IPS-15b (cell line): ENCODE measurements around the gene UBE2L3.
"Not testable (repeated sequence)": the region's sequence is repeated elsewhere in the genome, so short reads cannot be mapped to it uniquely, and the experiment has no call there.

Experiments
- H3K27me3 ChIP-seq: one replicate; pipeline ENCODE4 v1.6.1; 2013; ENCODE audit warnings: low read length; ENCODE audit not compliant: control insufficient read depth, insufficient read depth
- H3K36me3 ChIP-seq: one replicate; pipeline ENCODE4 v1.6.1; 2013; ENCODE audit warnings: low read length; ENCODE audit not compliant: control insufficient read depth, insufficient read depth
- H3K4me1 ChIP-seq: one replicate; pipeline ENCODE4 v1.6.1; 2013; ENCODE audit warnings: mild to moderate bottlenecking, low read length; ENCODE audit not compliant: control insufficient read depth, insufficient read depth
- H3K4me3 ChIP-seq: one replicate; pipeline ENCODE4 v1.5.1; 2013; ENCODE audit warnings: low read depth, low read length
- H3K9ac ChIP-seq: one replicate; pipeline ENCODE4 v1.6.1; 2013; ENCODE audit warnings: low read depth, mild to moderate bottlenecking, low read length
- H3K9me3 ChIP-seq: one replicate; pipeline ENCODE4 v1.6.1; 2013; ENCODE audit warnings: mild to moderate bottlenecking, low read length; ENCODE audit not compliant: control insufficient read depth, insufficient read depth

Gene UBE2L3

DNA sequence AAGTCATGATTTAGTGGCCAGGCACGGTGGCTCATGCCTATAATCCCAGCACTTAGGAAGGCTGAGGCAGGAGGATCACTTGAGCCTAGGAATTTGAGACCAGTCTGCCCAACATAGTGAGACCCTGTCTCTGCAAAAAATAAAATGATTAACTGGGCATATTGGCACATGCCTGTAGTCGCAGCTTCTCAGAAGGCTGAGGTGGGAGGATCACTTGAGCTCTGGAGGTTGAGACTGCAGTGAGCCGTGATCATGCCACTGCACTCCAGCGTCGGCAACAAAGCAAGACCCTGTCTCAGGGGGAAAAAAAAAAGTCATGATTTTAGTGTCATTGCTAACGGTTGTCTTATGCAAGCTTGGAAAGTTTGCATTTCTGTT is 11.9 kb downstream of the UBE2L3 start:
- H3K9ac ChIP-seq, result no peak overlapping the region

DNA sequence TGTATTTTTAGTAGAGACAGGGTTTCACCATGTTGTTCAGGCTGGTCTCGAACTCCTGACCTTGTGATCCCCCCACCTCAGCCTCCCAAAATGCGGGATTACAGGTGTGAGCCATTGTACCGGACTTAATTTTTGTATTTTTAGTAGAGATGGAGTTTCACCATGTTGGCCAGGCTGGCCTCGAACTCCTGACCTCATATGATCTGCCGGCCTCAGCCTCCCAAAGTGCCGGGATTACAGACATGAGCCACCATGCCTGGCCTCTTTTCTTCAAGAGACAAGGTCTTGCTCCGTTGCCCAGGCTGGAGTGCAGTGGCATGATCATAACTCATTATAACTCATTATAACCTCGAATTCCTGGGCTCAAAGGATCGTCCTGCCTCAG is 13.1 kb downstream of the UBE2L3 start:
- H3K36me3 ChIP-seq, H3K4me3 ChIP-seq: not testable (repeated sequence)

More for the DNA sequence above, 11.9 kb downstream of the UBE2L3 start:
- H3K4me1 ChIP-seq, result no peaks in the 10 kb centered on the region
- peaks cover 4% of the 10 kb centered on the region for H3K36me3 ChIP-seq
- H3K27me3 ChIP-seq, result no peaks in the 10 kb centered on the region
- H3K4me3 ChIP-seq, result no peak overlapping the region
- no peaks in the 10 kb centered on the region for H3K9me3 ChIP-seq

DNA sequence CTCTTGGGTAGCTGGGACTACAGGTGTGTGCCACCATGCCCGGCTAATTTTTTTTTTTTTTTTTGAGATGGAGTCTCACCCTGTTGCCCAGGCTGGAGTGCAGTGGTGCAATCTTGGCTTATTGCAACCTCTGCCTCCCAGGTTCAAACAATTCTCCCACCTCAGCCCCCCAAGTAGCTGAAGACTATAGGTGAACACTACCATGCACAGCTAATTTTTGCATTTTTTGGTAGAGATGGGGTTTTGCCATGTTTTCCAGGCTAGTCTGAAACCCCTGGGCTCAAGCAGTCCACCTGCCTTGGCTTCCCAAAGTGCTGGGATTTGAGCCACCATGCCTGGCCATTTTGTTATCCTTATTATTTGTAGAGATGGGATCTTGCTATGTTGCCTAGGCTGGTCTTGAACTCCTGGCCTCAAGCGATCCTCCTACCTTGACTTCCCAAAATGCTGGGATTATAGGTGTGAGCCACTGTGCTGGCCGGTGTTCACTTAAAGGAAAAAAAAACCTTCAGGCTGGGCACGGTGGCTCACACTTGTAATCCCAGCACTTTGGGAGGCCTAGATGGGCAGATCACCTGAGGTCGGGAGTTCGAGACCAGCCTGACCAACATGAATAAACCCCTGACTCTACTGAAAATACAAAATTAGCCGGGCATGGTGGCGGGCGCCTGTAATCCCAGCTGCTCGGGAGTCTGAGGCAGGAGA is 13.6 kb downstream of the UBE2L3 start:
- H3K36me3 ChIP-seq, H3K9ac ChIP-seq, H3K4me1 ChIP-seq, H3K4me3 ChIP-seq, H3K9me3 ChIP-seq, H3K27me3 ChIP-seq: not testable (repeated sequence)

More for the DNA sequence above, 13.1 kb downstream of the UBE2L3 start:
- H3K9me3 ChIP-seq, H3K4me1 ChIP-seq, H3K9ac ChIP-seq, H3K27me3 ChIP-seq: not testable (repeated sequence)

DNA sequence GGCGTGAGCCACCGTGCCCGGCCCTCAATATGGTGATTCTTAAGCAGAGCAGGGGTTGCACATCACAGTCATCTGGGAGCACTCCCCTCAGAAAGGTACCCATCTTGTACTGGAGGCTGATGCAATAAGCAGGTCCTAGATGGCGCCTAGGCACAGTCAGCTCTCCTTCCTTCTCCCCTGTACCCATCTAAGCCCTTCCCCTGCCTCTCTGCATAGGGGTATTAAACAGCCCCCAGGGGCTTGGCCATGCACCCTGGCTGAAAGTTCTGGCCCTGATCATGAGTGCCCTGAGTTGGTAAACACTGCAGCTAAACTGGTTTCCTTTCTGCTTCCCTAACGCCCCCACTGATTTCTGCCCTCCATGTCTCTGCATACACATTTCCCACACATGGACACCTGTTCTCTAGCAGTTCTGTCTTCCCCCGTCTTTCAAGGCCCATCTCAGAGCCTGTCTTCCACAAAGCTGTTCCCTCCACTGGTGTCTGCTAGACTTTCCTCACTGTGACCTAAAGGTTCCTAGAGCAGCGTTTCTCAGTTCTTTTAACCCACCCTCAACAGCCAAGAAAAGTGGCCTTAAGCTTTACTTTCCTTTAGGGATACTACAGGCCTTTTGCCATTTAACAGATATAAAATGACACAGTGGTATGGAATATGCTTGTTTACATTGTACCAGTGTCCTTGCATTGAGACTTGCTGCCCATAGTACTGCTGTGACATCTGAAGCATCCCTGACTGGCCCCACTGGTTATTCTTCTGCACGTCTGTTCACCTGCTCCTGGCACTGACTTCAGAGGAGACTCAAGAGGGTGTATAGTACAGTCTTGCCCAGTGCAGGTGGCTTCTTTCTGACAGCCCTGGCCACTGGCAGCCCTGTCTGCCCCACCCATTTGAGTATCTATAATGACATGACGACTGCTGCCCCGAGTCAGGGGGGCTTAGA is 15.6 kb downstream of the UBE2L3 start:
- no peak overlapping the region for H3K4me3 ChIP-seq
- H3K36me3 ChIP-seq, result peaks cover 7% of the 10 kb centered on the region
- H3K4me1 ChIP-seq, result peaks cover 3% of the 10 kb centered on the region
- H3K27me3 ChIP-seq, result no peaks in the 10 kb centered on the region
- no peaks in the 10 kb centered on the region for H3K9me3 ChIP-seq
- no peak overlapping the region for H3K9ac ChIP-seq

DNA sequence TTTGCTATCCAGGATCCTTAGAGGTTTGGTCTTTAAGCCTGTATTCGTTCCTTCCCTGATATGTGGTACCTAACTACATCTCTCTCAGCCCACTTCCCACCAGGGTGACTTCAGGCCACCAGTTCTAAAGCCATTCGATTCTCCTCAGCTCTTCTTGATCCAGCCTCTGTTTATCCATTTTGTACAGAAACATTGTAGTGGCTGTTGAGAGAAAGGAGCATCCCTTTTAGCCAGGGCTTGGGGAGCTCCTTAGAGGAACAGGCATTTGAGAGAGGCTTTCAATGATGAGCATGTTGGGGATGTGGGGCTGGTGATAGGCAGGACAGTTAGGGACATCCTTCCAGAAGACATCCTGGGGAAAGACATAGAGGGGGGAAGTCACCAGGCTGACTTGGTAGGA is 17.9 kb downstream of the UBE2L3 start:
- Histone ChIP-seq H3K9me3 (no peaks in the 10 kb centered on the region), H3K4me3 (no peak overlapping the region), H3K4me1 (peaks cover 8% of the 10 kb centered on the region), H3K36me3 (peaks cover 2% of the 10 kb centered on the region), H3K27me3 (no peaks in the 10 kb centered on the region), H3K9ac (no peak overlapping the region)

DNA sequence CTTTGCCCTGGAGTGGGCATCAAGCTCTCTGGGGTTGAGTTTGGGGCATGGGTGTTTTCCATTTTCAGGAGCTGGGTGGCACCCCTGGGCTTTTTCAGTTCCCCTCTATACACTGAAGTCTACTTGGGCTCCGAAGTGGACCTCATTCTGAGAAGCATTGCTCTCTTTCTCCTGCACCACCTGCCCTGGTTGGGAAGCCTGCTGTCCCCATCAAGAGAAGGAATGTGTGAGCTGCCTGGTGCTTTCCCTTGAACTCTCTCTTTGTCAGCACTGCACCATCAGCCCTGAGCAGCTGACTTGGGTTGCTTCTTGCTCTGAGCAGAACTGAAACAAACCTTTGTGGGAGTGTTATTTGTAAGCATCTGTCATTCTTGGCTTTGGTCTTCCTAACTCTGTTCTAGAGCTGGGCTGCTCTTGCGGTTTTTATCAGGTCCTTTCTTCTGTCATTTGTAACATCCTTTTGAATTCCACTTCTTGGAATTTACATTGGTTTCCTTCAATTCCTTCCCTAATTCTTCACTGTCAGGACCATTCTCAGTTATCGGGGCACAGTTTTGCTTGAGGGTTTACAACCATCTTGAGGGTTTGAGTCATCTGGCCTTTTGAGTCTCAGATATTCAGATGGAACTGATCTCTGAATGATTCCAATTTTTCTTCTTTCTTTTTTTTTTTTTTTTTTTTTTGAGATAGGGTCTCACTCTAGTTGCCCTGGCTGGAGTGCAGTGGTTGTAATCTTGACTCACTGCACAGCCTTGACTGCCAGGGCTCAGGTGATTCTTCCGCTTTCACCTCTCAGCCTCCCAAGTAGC is 20.5 kb downstream of the UBE2L3 start:
- no peak overlapping the region for H3K4me3 ChIP-seq
- no peaks in the 10 kb centered on the region for H3K27me3 ChIP-seq
- peaks cover 2% of the 10 kb centered on the region for H3K36me3 ChIP-seq
- H3K4me1 ChIP-seq, result peaks cover 8% of the 10 kb centered on the region
- no peak overlapping the region for H3K9ac ChIP-seq
- no peaks in the 10 kb centered on the region for H3K9me3 ChIP-seq

DNA sequence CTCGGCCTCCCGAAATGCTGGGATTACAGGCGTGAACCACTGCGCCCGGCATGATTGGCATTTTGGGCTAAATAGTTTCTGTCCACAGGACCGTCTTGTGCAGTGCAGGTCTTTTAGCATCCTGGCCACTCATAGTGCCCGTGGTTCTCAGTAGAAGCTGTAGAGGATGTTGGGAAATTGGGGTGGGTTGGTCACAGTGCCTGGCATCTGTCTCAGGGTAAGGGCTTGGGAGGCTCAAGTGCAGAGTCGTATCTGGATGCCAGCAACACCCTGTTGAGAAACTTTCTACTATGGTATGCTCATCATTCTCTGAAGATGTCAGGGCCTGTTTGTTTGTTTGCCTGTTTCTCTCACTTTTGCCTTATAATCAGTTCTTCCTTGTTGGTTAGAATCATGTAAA is 21.9 kb downstream of the UBE2L3 start:
- H3K36me3 ChIP-seq, result peaks cover 16% of the 10 kb centered on the region
- H3K27me3 ChIP-seq, result no peaks in the 10 kb centered on the region
- no peaks in the 10 kb centered on the region for H3K9me3 ChIP-seq
- no peak overlapping the region for H3K4me3 ChIP-seq
- H3K4me1 ChIP-seq, result peaks cover 8% of the 10 kb centered on the region
- H3K9ac ChIP-seq, result no peak overlapping the region

DNA sequence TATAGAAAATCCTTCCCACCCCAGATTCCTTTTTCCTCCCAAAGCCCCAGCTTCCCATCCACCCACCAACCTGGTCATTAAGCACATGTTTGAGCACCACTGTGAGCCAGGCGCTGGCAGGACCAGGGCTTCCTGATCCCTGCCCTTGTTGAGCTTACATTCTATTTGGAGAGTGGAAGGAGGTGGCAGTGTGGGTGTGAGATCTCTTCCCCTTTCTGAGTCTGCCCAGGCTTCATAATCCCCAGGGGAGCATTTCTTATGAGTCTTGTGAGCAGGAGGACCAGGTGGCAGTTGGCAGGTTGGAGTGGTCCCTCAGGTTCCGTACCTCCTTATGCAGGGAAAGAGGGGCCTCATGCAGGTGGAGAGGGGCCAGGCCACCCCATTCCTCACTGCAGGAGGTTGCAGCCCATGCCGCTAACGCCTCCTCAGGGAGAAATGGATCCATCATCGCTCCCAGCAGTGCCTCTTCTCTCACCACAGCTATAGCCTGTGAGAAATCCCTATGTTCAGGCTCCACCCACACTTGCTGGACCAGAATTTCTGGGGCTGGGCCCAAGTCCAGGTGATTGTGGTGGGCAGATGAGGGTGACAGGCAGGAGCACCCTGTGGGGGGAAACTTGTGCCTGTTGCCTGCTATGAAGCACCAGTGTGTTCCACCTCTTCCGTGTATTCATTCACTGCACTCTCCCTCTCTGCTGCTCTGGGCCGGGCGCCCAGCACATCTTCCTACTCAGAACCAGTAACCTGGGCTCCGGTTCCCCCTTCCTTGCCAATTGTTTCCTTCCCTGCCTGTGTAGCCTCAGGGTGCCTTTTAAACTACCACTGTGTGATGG is 23.5 kb downstream of the UBE2L3 start:
- no peaks in the 10 kb centered on the region for H3K27me3 ChIP-seq
- no peaks in the 10 kb centered on the region for H3K9me3 ChIP-seq
- H3K9ac ChIP-seq, result no peak overlapping the region
- peaks cover 29% of the 10 kb centered on the region for H3K36me3 ChIP-seq
- H3K4me3 ChIP-seq, result no peak overlapping the region
- H3K4me1 ChIP-seq, result peaks cover 8% of the 10 kb centered on the region

DNA sequence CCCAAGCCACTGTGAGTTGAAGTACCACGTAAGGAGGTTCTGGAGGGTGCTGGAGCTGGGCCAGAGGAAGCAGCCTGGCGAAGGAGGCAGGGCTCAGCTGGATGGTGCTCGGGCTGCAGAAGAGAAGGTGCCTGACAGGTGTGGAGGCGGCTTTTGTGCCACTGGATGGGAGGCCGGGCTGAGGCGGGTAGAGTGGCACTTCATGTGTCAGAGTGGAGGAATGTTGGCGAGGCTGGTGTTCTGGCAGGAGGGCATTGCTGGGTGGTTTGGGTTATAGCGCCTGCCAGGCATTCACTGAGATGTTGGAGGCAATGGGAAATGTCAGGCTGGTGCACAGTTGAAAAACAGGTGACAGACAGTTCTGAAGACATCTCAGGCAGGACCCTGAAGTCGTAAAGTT is 24.2 kb downstream of the UBE2L3 start:
- Histone ChIP-seq H3K27me3 (no peaks in the 10 kb centered on the region), H3K9me3 (no peaks in the 10 kb centered on the region), H3K4me3 (no peak overlapping the region), H3K9ac (no peak overlapping the region), H3K4me1 (peaks cover 8% of the 10 kb centered on the region), H3K36me3 (peaks cover 29% of the 10 kb centered on the region)

DNA sequence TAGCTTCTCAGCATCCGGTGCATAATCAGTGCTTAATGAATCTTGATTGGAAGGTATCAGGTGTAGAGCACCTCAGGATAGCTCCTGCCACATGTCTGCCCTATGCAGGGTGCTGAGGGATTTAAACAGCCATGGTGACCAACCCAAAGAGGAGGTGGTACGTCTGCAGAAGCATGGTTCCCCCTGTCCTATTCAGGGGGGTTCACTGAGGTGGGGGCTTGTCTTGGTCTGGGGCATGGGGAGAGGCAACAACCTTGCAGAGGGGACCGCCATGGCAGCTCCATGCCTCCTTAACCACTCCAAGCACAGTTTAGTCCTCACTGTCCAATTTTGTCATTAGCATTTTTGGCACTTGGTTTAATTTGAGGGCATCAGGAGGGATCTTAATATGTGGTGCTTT is 24.9 kb downstream of the UBE2L3 start:
- Histone ChIP-seq H3K4me3 (no peak overlapping the region), H3K9ac (no peak overlapping the region), H3K27me3 (no peaks in the 10 kb centered on the region), H3K9me3 (no peaks in the 10 kb centered on the region), H3K36me3 (peaks cover 29% of the 10 kb centered on the region), H3K4me1 (peaks cover 8% of the 10 kb centered on the region)
